ENCODE data around the gene EIF3J. TPM values are rescaled to one million over a fixed set of nuclear protein-coding genes. Genes with fewer than 3 reads are reported as not detected.
A peak's percentile ranks its signal among the peaks of the same experiment; 100 is the strongest.
"Not testable (repeated sequence)": the region's sequence is repeated elsewhere in the genome, so short reads cannot be mapped to it uniquely, and the experiment has no call there.

The EIF3J gene
- polyA plus RNA-seq, 4 donors: 31.5 to 63.3 (median 52.3) TPM

GRCh38 chr15:44501768-44502366 is 35.1 kb upstream of the EIF3J start:
- no peaks in the 10 kb centered on the region for H3K4me1 ChIP-seq (ENCODE audit: control insufficient read depth in 3 of 3, insufficient read depth in 2 of 3, low read depth in 1 of 3, low read length in 2 of 3)
- WGBS, 3 donors: 83 to 87% (median 84%) methylated on average over 3 of the region's 3 CpGs
- peaks cover 7 to 42% (median 8%) of the 10 kb centered on the region in 3 donors for H3K36me3 ChIP-seq (ENCODE audit: control insufficient read depth in 3 of 3, insufficient read depth in 2 of 3, low read depth in 1 of 3, low read length in 3 of 3)
- no peaks in the 10 kb centered on the region for H3K9me3 ChIP-seq (ENCODE audit: control insufficient read depth in 2 of 2, insufficient read depth in 1 of 2, low read depth in 1 of 2, low read length in 1 of 2)
- DNase-seq (peak; percentile 31 to 38), FAIRE-seq (peak; percentile 91)
- no peak overlapping the region for H3K4me3 ChIP-seq (ENCODE audit: low read depth in 1 of 3, low read length in 3 of 3)
- no peaks in the 10 kb centered on the region for H3K27me3 ChIP-seq (ENCODE audit: control insufficient read depth in 3 of 3, insufficient read depth in 3 of 3, low read length in 3 of 3)
- H3K27ac ChIP-seq (ENCODE audit: low read depth in 1 of 3, low read length in 2 of 3): no peak overlapping the region

- no peak overlapping the region for H3K27ac ChIP-seq (ENCODE audit: low read depth in 1 of 3, low read length in 2 of 3)
- DNase-seq (no peak), FAIRE-seq (no peak)
- no peaks in the 10 kb centered on the region for H3K27me3 ChIP-seq (ENCODE audit: control insufficient read depth in 3 of 3, insufficient read depth in 3 of 3, low read length in 3 of 3)
- H3K9me3 ChIP-seq (ENCODE audit: control insufficient read depth in 2 of 2, insufficient read depth in 1 of 2, low read depth in 1 of 2, low read length in 1 of 2): no peaks in the 10 kb centered on the region
- H3K4me3 ChIP-seq (ENCODE audit: low read depth in 1 of 3, low read length in 3 of 3): no peak overlapping the region
- no peaks in the 10 kb centered on the region for H3K4me1 ChIP-seq (ENCODE audit: control insufficient read depth in 3 of 3, insufficient read depth in 2 of 3, low read depth in 1 of 3, low read length in 2 of 3)
- H3K36me3 ChIP-seq (ENCODE audit: control insufficient read depth in 3 of 3, insufficient read depth in 2 of 3, low read depth in 1 of 3, low read length in 3 of 3): peaks cover 0 to 37% (median 8%) of the 10 kb centered on the region in 3 donors
These were observed 20.5 kb upstream of the EIF3J start for GRCh38 chr15:44516436-44516835.

GRCh38 chr15:44519537-44519936 is 17.4 kb upstream of the EIF3J start:
- H3K9me3 ChIP-seq (ENCODE audit: control insufficient read depth in 2 of 2, insufficient read depth in 1 of 2, low read depth in 1 of 2, low read length in 1 of 2): no peaks in the 10 kb centered on the region
- H3K27me3 ChIP-seq (ENCODE audit: control insufficient read depth in 3 of 3, insufficient read depth in 3 of 3, low read length in 3 of 3): no peaks in the 10 kb centered on the region
- H3K27ac ChIP-seq (ENCODE audit: low read depth in 1 of 3, low read length in 2 of 3): no peak overlapping the region
- no peak overlapping the region for H3K4me3 ChIP-seq (ENCODE audit: low read depth in 1 of 3, low read length in 3 of 3)
- H3K36me3 ChIP-seq (ENCODE audit: control insufficient read depth in 3 of 3, insufficient read depth in 2 of 3, low read depth in 1 of 3, low read length in 3 of 3): peaks cover 0 to 42% (median 11%) of the 10 kb centered on the region in 3 donors
- DNase-seq: no peak
- WGBS, 3 donors: 91 to 96% (median 93%) methylated on average over 6 of the region's 6 CpGs
- no peaks in the 10 kb centered on the region for H3K4me1 ChIP-seq (ENCODE audit: control insufficient read depth in 3 of 3, insufficient read depth in 2 of 3, low read depth in 1 of 3, low read length in 2 of 3)
- FAIRE-seq: no peak

- no peaks in the 10 kb centered on the region for H3K27me3 ChIP-seq (ENCODE audit: control insufficient read depth in 3 of 3, insufficient read depth in 3 of 3, low read length in 3 of 3)
- peaks cover 0 to 23% (median 9%) of the 10 kb centered on the region in 3 donors for H3K36me3 ChIP-seq (ENCODE audit: control insufficient read depth in 3 of 3, insufficient read depth in 2 of 3, low read depth in 1 of 3, low read length in 3 of 3)
- H3K9me3 ChIP-seq (ENCODE audit: control insufficient read depth in 2 of 2, insufficient read depth in 1 of 2, low read depth in 1 of 2, low read length in 1 of 2): no peaks in the 10 kb centered on the region
- DNase-seq (no peak), FAIRE-seq (no peak)
- no peak overlapping the region for H3K27ac ChIP-seq (ENCODE audit: low read depth in 1 of 3, low read length in 2 of 3)
- no peaks in the 10 kb centered on the region for H3K4me1 ChIP-seq (ENCODE audit: control insufficient read depth in 3 of 3, insufficient read depth in 2 of 3, low read depth in 1 of 3, low read length in 2 of 3)
- no peak overlapping the region for H3K4me3 ChIP-seq (ENCODE audit: low read depth in 1 of 3, low read length in 3 of 3)
- 95 to 97% (median 96%) methylated on average over 1 of the region's 1 CpG for WGBS, 3 donors
These were observed 11.9 kb upstream of the EIF3J start for GRCh38 chr15:44525018-44525417.

- no peak for FAIRE-seq
- Histone ChIP-seq H3K27me3 (ENCODE audit: control insufficient read depth in 3 of 3, insufficient read depth in 3 of 3, low read length in 3 of 3) (no peaks in the 10 kb centered on the region), H3K4me3 (ENCODE audit: low read depth in 1 of 3, low read length in 3 of 3) (no peak overlapping the region), H3K4me1 (ENCODE audit: control insufficient read depth in 3 of 3, insufficient read depth in 2 of 3, low read depth in 1 of 3, low read length in 2 of 3) (no peaks in the 10 kb centered on the region), H3K9me3 (ENCODE audit: control insufficient read depth in 2 of 2, insufficient read depth in 1 of 2, low read depth in 1 of 2, low read length in 1 of 2) (no peaks in the 10 kb centered on the region), H3K36me3 (ENCODE audit: control insufficient read depth in 3 of 3, insufficient read depth in 2 of 3, low read depth in 1 of 3, low read length in 3 of 3) (peaks cover 0 to 17% (median 7%) of the 10 kb centered on the region in 3 donors), H3K27ac (ENCODE audit: low read depth in 1 of 3, low read length in 2 of 3) (no peak overlapping the region)
- no peak for DNase-seq
- 82 to 92% (median 84%) methylated on average over 2 of the region's 2 CpGs for WGBS, 3 donors
These were observed 9.7 kb upstream of the EIF3J start for GRCh38 chr15:44527241-44527640.

- WGBS, 3 donors: 74 to 83% (median 80%) methylated on average over 10 of the region's 10 CpGs
- H3K27me3 ChIP-seq (ENCODE audit: control insufficient read depth in 3 of 3, insufficient read depth in 3 of 3, low read length in 3 of 3): no peaks in the 10 kb centered on the region
- FAIRE-seq (no peak), DNase-seq (no peak)
- no peaks in the 10 kb centered on the region for H3K9me3 ChIP-seq (ENCODE audit: control insufficient read depth in 2 of 2, insufficient read depth in 1 of 2, low read depth in 1 of 2, low read length in 1 of 2)
- peaks cover 0 to 2% (median 0%) of the 10 kb centered on the region in 3 donors for H3K4me1 ChIP-seq (ENCODE audit: control insufficient read depth in 3 of 3, insufficient read depth in 2 of 3, low read depth in 1 of 3, low read length in 2 of 3)
- H3K4me3 ChIP-seq (ENCODE audit: low read depth in 1 of 3, low read length in 3 of 3): no peak overlapping the region
- no peak overlapping the region for H3K27ac ChIP-seq (ENCODE audit: low read depth in 1 of 3, low read length in 2 of 3)
- H3K36me3 ChIP-seq (ENCODE audit: control insufficient read depth in 3 of 3, insufficient read depth in 2 of 3, low read depth in 1 of 3, low read length in 3 of 3): peaks cover 0 to 24% (median 4%) of the 10 kb centered on the region in 3 donors
These were observed 6.9 kb upstream of the EIF3J start for GRCh38 chr15:44529864-44530604.

GRCh38 chr15:44530653-44531052 is 6.3 kb upstream of the EIF3J start:
- Histone ChIP-seq H3K4me1 (ENCODE audit: control insufficient read depth in 3 of 3, insufficient read depth in 2 of 3, low read depth in 1 of 3, low read length in 2 of 3) (peaks cover 0 to 6% (median 0%) of the 10 kb centered on the region in 3 donors), H3K27ac (ENCODE audit: low read depth in 1 of 3, low read length in 2 of 3) (no peak overlapping the region), H3K9me3 (ENCODE audit: control insufficient read depth in 2 of 2, insufficient read depth in 1 of 2, low read depth in 1 of 2, low read length in 1 of 2) (no peaks in the 10 kb centered on the region), H3K27me3 (ENCODE audit: control insufficient read depth in 3 of 3, insufficient read depth in 3 of 3, low read length in 3 of 3) (no peaks in the 10 kb centered on the region), H3K36me3 (ENCODE audit: control insufficient read depth in 3 of 3, insufficient read depth in 2 of 3, low read depth in 1 of 3, low read length in 3 of 3) (peaks cover 0 to 26% (median 4%) of the 10 kb centered on the region in 3 donors), H3K4me3 (ENCODE audit: low read depth in 1 of 3, low read length in 3 of 3) (no peak overlapping the region)
- FAIRE-seq: no peak
- no peak for DNase-seq
- WGBS, 3 donors: 98 to 100% (median 99%) methylated on average over 3 of the region's 3 CpGs

GRCh38 chr15:44532275-44532674 is 4.7 kb upstream of the EIF3J start:
- H3K27me3 ChIP-seq (ENCODE audit: control insufficient read depth in 3 of 3, insufficient read depth in 3 of 3, low read length in 3 of 3); H3K4me3 ChIP-seq (ENCODE audit: low read depth in 1 of 3, low read length in 3 of 3); H3K4me1 ChIP-seq (ENCODE audit: control insufficient read depth in 3 of 3, insufficient read depth in 2 of 3, low read depth in 1 of 3, low read length in 2 of 3); FAIRE-seq; DNase-seq; H3K9me3 ChIP-seq (ENCODE audit: control insufficient read depth in 2 of 2, insufficient read depth in 1 of 2, low read depth in 1 of 2, low read length in 1 of 2); H3K27ac ChIP-seq (ENCODE audit: low read depth in 1 of 3, low read length in 2 of 3): not testable (repeated sequence)
- 93 to 96% (median 94%) methylated on average over 5 of the region's 5 CpGs for WGBS, 3 donors
- peaks cover 0 to 26% (median 0%) of the 10 kb centered on the region in 3 donors for H3K36me3 ChIP-seq (ENCODE audit: control insufficient read depth in 3 of 3, insufficient read depth in 2 of 3, low read depth in 1 of 3, low read length in 3 of 3)
